ENCODE data around the gene AURKA. TPM values are rescaled to one million over a fixed set of nuclear protein-coding genes. Genes with fewer than 3 reads are reported as not detected.

The AURKA gene
- total RNA-seq, 2 experiments from 2014 or later: 63.2 to 105 TPM

DNA sequence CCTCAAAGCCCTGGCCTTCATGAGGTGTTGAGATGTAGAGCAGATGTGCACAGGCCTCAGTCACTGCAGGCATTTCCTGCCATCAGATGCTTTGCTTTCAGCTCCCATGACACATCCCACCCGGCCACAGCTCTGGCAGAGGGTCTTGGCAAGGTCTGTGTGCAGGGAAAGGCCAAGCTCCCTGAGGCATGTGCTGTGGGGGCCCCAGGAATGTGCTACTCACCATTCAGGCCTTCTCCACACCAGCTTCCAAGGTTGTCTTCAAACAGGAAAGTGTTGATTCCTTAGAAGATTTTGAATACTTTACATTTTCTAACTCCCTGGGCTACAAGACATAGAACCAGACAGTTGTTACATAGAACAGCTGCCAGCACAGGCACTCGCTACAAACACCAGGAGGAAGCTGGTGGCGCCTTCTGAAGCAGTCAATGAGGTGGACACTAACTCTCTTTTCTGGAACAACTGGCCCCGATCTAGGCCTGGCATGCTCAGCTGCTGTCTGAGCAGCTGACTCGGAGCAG lies 47.8 kb upstream of the AURKA start:
- H3K4me3 ChIP-seq (ENCODE audit: low read depth, low read length, poor library complexity, severe bottlenecking): no peak overlapping the region
- BruUV-seq (replicated peaks): no TSS peak
- no peaks in the 10 kb centered on the region for H3K4me1 ChIP-seq (ENCODE audit: insufficient read depth, low read length, poor library complexity, severe bottlenecking)
- TF ChIP-seq, protein P1, sequence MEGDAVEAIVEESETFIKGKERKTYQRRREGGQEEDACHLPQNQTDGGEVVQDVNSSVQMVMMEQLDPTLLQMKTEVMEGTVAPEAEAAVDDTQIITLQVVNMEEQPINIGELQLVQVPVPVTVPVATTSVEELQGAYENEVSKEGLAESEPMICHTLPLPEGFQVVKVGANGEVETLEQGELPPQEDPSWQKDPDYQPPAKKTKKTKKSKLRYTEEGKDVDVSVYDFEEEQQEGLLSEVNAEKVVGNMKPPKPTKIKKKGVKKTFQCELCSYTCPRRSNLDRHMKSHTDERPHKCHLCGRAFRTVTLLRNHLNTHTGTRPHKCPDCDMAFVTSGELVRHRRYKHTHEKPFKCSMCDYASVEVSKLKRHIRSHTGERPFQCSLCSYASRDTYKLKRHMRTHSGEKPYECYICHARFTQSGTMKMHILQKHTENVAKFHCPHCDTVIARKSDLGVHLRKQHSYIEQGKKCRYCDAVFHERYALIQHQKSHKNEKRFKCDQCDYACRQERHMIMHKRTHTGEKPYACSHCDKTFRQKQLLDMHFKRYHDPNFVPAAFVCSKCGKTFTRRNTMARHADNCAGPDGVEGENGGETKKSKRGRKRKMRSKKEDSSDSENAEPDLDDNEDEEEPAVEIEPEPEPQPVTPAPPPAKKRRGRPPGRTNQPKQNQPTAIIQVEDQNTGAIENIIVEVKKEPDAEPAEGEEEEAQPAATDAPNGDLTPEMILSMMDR (conservative IDR thresholded peaks at IDR 0.05; ENCODE audit: low read length): no peak
- TF ChIP-seq EZH2phosphoT487 (IDR thresholded peaks at IDR 0.05; ENCODE audit: borderline replicate concordance, low read depth, low read length): no peak
- H2AFZ ChIP-seq (ENCODE audit: low read length): no peak overlapping the region
- no peaks in the 10 kb centered on the region for H3K9me3 ChIP-seq (ENCODE audit: low read length)
- H3K4me2 ChIP-seq (ENCODE audit: low read length): no peak overlapping the region
- intact Hi-C loops (cut with micrococcal nuclease; ENCODE audit: unreplicated experiment): no loop called here
- H3K36me3 ChIP-seq (ENCODE audit: insufficient read depth, low read length): no peaks in the 10 kb centered on the region
- no peaks in the 10 kb centered on the region for H3K79me2 ChIP-seq (ENCODE audit: insufficient read depth, low read depth, low read length)
- no peaks in the 10 kb centered on the region for H3K9me2 ChIP-seq (ENCODE audit: insufficient read depth, low read length)
- H3K27ac ChIP-seq (ENCODE audit: low read depth, low read length, poor library complexity, severe bottlenecking): no peak overlapping the region
- H4K20me1 ChIP-seq (ENCODE audit: insufficient read depth, low read length): no peaks in the 10 kb centered on the region
- DNase-seq (ENCODE audit: low spot score): no peak
- POLR2A ChIA-PET: no interaction called here
- CTCF ChIA-PET (ENCODE audit: unreplicated experiment): no interaction called here

- Histone ChIP-seq H3K9me2 (ENCODE audit: insufficient read depth, low read length) (no peaks in the 10 kb centered on the region), H3K9me3 (ENCODE audit: low read length) (no peaks in the 10 kb centered on the region), H3K79me2 (ENCODE audit: insufficient read depth, low read depth, low read length) (no peaks in the 10 kb centered on the region), H3K4me1 (ENCODE audit: insufficient read depth, low read length, poor library complexity, severe bottlenecking) (no peaks in the 10 kb centered on the region), H3K4me2 (ENCODE audit: low read length) (no peak overlapping the region), H3K27ac (ENCODE audit: low read depth, low read length, poor library complexity, severe bottlenecking) (no peak overlapping the region), H3K4me3 (ENCODE audit: low read depth, low read length, poor library complexity, severe bottlenecking) (no peak overlapping the region), H2AFZ (ENCODE audit: low read length) (no peak overlapping the region), H4K20me1 (ENCODE audit: insufficient read depth, low read length) (no peaks in the 10 kb centered on the region), H3K36me3 (ENCODE audit: insufficient read depth, low read length) (no peaks in the 10 kb centered on the region)
- POLR2A ChIA-PET: no interaction called here
- no TSS peak for BruUV-seq (replicated peaks)
- no peak for DNase-seq (ENCODE audit: low spot score)
- intact Hi-C loops (cut with micrococcal nuclease; ENCODE audit: unreplicated experiment): no loop called here
- TF ChIP-seq EZH2phosphoT487 (IDR thresholded peaks at IDR 0.05; ENCODE audit: borderline replicate concordance, low read depth, low read length): no peak
- TF ChIP-seq, protein P1 (conservative IDR thresholded peaks at IDR 0.05; ENCODE audit: low read length): no peak
- CTCF ChIA-PET (ENCODE audit: unreplicated experiment): no interaction called here
These were observed 46.3 kb upstream of the AURKA start for GRCh38 chr20:56438284-56438683.

GRCh38 chr20:56437196-56437960 lies 45.4 kb upstream of the AURKA start:
- no peaks in the 10 kb centered on the region for H3K4me1 ChIP-seq (ENCODE audit: insufficient read depth, low read length, poor library complexity, severe bottlenecking)
- no peak overlapping the region for H2AFZ ChIP-seq (ENCODE audit: low read length)
- TF ChIP-seq EZH2phosphoT487 (IDR thresholded peaks at IDR 0.05; ENCODE audit: borderline replicate concordance, low read depth, low read length): no peak
- TF ChIP-seq, protein P1 (conservative IDR thresholded peaks at IDR 0.05; ENCODE audit: low read length): no peak
- no peaks in the 10 kb centered on the region for H4K20me1 ChIP-seq (ENCODE audit: insufficient read depth, low read length)
- intact Hi-C loops (cut with micrococcal nuclease; ENCODE audit: unreplicated experiment): no loop called here
- H3K36me3 ChIP-seq (ENCODE audit: insufficient read depth, low read length): no peaks in the 10 kb centered on the region
- no TSS peak for BruUV-seq (replicated peaks)
- no peaks in the 10 kb centered on the region for H3K9me3 ChIP-seq (ENCODE audit: low read length)
- CTCF ChIA-PET (ENCODE audit: unreplicated experiment): no interaction called here
- no peak overlapping the region for H3K27ac ChIP-seq (ENCODE audit: low read depth, low read length, poor library complexity, severe bottlenecking)
- H3K4me3 ChIP-seq (ENCODE audit: low read depth, low read length, poor library complexity, severe bottlenecking): no peak overlapping the region
- no peak for DNase-seq (ENCODE audit: low spot score)
- H3K9me2 ChIP-seq (ENCODE audit: insufficient read depth, low read length): no peaks in the 10 kb centered on the region
- POLR2A ChIA-PET: no interaction called here
- H3K79me2 ChIP-seq (ENCODE audit: insufficient read depth, low read depth, low read length): no peaks in the 10 kb centered on the region
- H3K4me2 ChIP-seq (ENCODE audit: low read length): no peak overlapping the region

Data from OCI-LY7 (cell line).